Liver (tissue), 9 donors: Measurements from ENCODE around the gene LAMA2. TPM values are rescaled to one million over a fixed set of nuclear protein-coding genes. Genes with fewer than 3 reads are reported as not detected.

Experiments used
- DNase-seq: peaks from one replicate; pipeline ENCODE4 v3.0.0-alpha.2; 2017; ENCODE audit warnings: low spot score
- H3K27ac ChIP-seq, 2 donors: one replicate each; pipeline ENCODE4 v1.7.0; 2013; ENCODE audit warnings: inconsistent platforms in 2 of 2, low read length in 2 of 2, control low read depth in 1 of 2, low read depth in 1 of 2, mild to moderate bottlenecking in 1 of 2
- H3K27me3 ChIP-seq, 4 donors: one replicate each; pipeline versions ENCODE4 v1.6.1 to v1.7.0; 2013; ENCODE audit warnings: low read length in 3 of 4, inconsistent platforms in 1 of 4, mild to moderate bottlenecking in 1 of 4, moderate library complexity in 1 of 4; ENCODE audit not compliant: control insufficient read depth in 4 of 4, insufficient read depth in 4 of 4
- H3K36me3 ChIP-seq, 4 donors: one replicate each; pipeline versions ENCODE4 v1.6.1 to v1.7.0; 2013; ENCODE audit warnings: low read length in 3 of 4, mild to moderate bottlenecking in 3 of 4, low read depth in 1 of 4, moderate library complexity in 1 of 4; ENCODE audit not compliant: control insufficient read depth in 4 of 4, insufficient read depth in 3 of 4
- H3K4me1 ChIP-seq, 4 donors: one replicate each; pipeline versions ENCODE4 v1.6.1 to v1.7.0; 2013; ENCODE audit warnings: low read length in 3 of 4, mild to moderate bottlenecking in 3 of 4, moderate library complexity in 1 of 4; ENCODE audit not compliant: control insufficient read depth in 4 of 4, insufficient read depth in 4 of 4
- H3K4me3 ChIP-seq, 3 donors: one replicate each; pipeline versions ENCODE4 v1.6.1 to v1.7.0; 2013; ENCODE audit warnings: low read length in 3 of 3, control low read depth in 1 of 3, low read depth in 1 of 3, mild to moderate bottlenecking in 1 of 3
- H3K9ac ChIP-seq, 2 donors: one replicate each; pipeline ENCODE4 v1.7.0; 2013; ENCODE audit warnings: low read length in 2 of 2, mild to moderate bottlenecking in 2 of 2, moderate library complexity in 2 of 2, control low read depth in 1 of 2, low read depth in 1 of 2
- H3K9me3 ChIP-seq, 4 donors: one replicate each; pipeline versions ENCODE4 v1.6.1 to v1.7.0; 2013; ENCODE audit warnings: low read length in 3 of 4; ENCODE audit not compliant: control insufficient read depth in 4 of 4
- EGR1 ChIP-seq, 2 donors: IDR thresholded peaks; 2 replicates each; pipeline ENCODE4 v1.6.1; 2016 to 2018; ENCODE audit warnings: antibody characterized with exemption in 2 of 2, low read depth in 2 of 2
- FOXA1 ChIP-seq: IDR thresholded peaks from 2 replicates; pipeline ENCODE4 v1.6.1; 2016; ENCODE audit warnings: antibody characterized with exemption
- HNF4A ChIP-seq, 2 donors: conservative IDR thresholded peaks; 2 replicates each; pipeline ENCODE4 v1.6.1; 2016; ENCODE audit warnings: antibody characterized with exemption in 2 of 2, mild to moderate bottlenecking in 2 of 2
- HNF4G ChIP-seq: IDR thresholded peaks from 2 replicates; pipeline ENCODE4 v1.6.1; 2016; ENCODE audit warnings: antibody characterized with exemption
- JUND ChIP-seq, 2 donors: IDR thresholded peaks; 2 replicates each; pipeline ENCODE4 v1.6.1; 2016; ENCODE audit warnings: antibody characterized with exemption in 2 of 2
- RAD21 ChIP-seq, 2 donors: IDR thresholded peaks; 2 replicates each; pipeline ENCODE4 v1.6.1; 2016; ENCODE audit warnings: antibody characterized with exemption in 2 of 2, mild to moderate bottlenecking in 2 of 2
- RXRA ChIP-seq, 2 donors: IDR thresholded peaks; 2 replicates each; pipeline ENCODE4 v1.6.1; 2017 to 2018; ENCODE audit warnings: antibody characterized with exemption in 2 of 2, mild to moderate bottlenecking in 1 of 2
- SP1 ChIP-seq: IDR thresholded peaks from 2 replicates; pipeline ENCODE4 v1.6.1; 2018; ENCODE audit warnings: antibody characterized with exemption, mild to moderate bottlenecking
- TAF1 ChIP-seq: conservative IDR thresholded peaks from 2 replicates; pipeline ENCODE4 v1.6.1; 2016; ENCODE audit warnings: antibody characterized with exemption, mild to moderate bottlenecking
- WGBS: extraction: QIAGEN DNeasy Blood & Tissue Kit; methylation state at CpG from one replicate; pipeline ENCODE4 v1.1.7; 2013; 5-methylcytosine and 5-hydroxymethylcytosine counted together
- polyA plus RNA-seq, 2 donors: library from polyadenylated mRNA; stranded (reverse) in 1 of 2; unstranded in 1 of 2; fragments of 200-250 nt in 1 of 2; fragments of >200 nt in 1 of 2; fragmentation: Nextera tagmentation in 1 of 2; extraction: Ambion mirVana in 1 of 2; gene quantifications; one replicate each; pipeline versions ENCODE4 v1.2.1 to v1.2.3, GENCODE V29; 2013 to 2015
- total RNA-seq, 2 donors: library from RNA; depleted of rRNA; stranded (reverse); fragments of >200 nt; gene quantifications; one replicate each; pipeline ENCODE4 v1.2.3, GENCODE V29; 2014
- TF ChIP-seq, protein P1 (sequence below): IDR thresholded peaks from 2 replicates; pipeline ENCODE4 v1.6.1; 2016; ENCODE audit warnings: antibody characterized with exemption
- TF ChIP-seq, protein P2 (sequence below): fragments of 150-350 bp; IDR thresholded peaks from 2 replicates; pipeline ENCODE4 v1.5.1; 2017; ENCODE audit warnings: improper control_type of control experiment, low read depth, low read length; ENCODE audit not compliant: missing input control
- TF ChIP-seq, protein P3 (sequence below): IDR thresholded peaks from 2 replicates; pipeline ENCODE4 v1.6.1; 2016; ENCODE audit warnings: antibody characterized with exemption, mild to moderate bottlenecking
- TF ChIP-seq, protein P4 (sequence below): IDR thresholded peaks from 2 replicates; pipeline ENCODE4 v1.6.1; 2016; ENCODE audit warnings: antibody characterized with exemption
- donor health status: healthy.
- donor health status: healthy.
- donor health status: healthy.
- donor health status: healthy.
- donor health status: healthy.

LAMA2 gene
- total and polyA plus RNA-seq, 4 donors = 1.3 to 17.0 (median 3.0) TPM

DNA sequence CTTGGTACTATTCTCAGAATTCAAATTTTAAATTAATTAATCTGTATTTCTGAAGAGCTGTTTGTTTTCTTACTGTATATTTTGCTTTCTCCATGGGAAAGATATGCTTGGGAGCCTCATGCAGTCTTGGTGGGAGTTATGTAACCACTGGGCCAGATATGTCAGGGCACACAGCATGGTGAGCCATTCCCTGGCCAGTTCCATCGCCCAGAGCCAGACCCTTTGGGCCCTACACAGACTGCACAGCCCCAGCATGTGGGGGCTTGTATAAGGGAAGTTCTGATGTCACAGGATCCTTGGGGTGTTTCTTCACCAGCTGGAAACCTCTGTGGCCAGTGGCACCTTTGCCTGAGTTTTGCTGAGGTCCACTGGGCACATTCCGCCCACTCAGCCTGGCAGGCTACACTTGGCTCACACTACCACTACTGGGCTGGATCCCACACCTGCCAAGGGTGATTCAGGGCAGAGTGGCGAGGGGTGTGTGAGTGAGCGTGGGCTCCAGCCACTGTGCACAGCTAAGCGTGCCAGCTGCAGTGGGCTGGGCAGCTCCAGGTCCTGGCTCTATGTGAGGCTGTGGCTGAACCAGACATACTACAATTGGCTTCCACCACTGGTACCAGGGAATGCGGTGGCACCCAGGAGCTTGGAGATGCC, 533.5 kb downstream of the LAMA2 start:
- no peak for DNase-seq
- Histone ChIP-seq H3K27me3 (no peaks in the 10 kb centered on the region), H3K4me3 (no peak overlapping the region), H3K27ac (no peak overlapping the region), H3K36me3 (no peaks in the 10 kb centered on the region), H3K9me3 (no peaks in the 10 kb centered on the region), H3K9ac (no peak overlapping the region), H3K4me1 (no peaks in the 10 kb centered on the region)
- TF ChIP-seq, protein P1, sequence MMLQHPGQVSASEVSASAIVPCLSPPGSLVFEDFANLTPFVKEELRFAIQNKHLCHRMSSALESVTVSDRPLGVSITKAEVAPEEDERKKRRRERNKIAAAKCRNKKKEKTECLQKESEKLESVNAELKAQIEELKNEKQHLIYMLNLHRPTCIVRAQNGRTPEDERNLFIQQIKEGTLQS = no peak
- no peak for TF ChIP-seq HNF4A (conservative IDR thresholded peaks at IDR 0.05)
- TF ChIP-seq, protein P2, sequence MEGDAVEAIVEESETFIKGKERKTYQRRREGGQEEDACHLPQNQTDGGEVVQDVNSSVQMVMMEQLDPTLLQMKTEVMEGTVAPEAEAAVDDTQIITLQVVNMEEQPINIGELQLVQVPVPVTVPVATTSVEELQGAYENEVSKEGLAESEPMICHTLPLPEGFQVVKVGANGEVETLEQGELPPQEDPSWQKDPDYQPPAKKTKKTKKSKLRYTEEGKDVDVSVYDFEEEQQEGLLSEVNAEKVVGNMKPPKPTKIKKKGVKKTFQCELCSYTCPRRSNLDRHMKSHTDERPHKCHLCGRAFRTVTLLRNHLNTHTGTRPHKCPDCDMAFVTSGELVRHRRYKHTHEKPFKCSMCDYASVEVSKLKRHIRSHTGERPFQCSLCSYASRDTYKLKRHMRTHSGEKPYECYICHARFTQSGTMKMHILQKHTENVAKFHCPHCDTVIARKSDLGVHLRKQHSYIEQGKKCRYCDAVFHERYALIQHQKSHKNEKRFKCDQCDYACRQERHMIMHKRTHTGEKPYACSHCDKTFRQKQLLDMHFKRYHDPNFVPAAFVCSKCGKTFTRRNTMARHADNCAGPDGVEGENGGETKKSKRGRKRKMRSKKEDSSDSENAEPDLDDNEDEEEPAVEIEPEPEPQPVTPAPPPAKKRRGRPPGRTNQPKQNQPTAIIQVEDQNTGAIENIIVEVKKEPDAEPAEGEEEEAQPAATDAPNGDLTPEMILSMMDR = no peak
- TF ChIP-seq RAD21 (IDR thresholded peaks at IDR 0.05) = no peak
- WGBS = 86% methylated on average over 6 of the region's 6 CpGs

DNA sequence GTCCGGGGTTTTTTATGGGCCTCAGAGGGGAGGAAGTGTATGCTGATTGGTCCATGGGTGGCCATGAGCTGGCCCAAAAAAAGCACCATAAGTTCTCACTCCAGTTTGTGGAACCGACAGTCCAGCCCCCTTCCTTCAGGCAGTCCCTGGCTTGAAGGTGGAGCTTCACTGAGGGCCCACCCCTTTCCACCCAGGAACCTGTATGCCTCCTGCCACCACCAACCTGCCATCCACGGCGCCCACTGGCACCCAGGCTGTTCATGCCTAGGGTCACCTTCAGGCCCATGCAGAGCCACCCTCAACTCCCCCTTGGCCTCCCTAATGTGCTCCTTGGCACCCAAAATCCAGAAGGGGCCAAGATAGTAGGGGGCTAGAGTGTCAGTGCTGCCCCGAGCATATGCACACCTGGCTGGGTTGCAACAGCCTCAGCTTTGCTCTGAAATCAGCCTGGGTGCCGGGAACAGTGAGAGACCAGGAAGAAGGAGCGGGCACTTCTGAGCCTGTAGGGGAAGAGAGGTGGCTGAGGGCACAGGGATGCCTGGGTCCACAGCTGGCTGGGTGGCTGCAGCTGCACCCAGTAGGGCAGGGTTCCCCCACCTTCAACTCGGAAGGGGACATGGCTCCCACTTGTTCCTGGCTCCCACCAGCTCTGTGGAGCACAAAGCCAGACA, 534.6 kb downstream of the LAMA2 start:
- 86% methylated on average over 8 of the region's 8 CpGs for WGBS
- Histone ChIP-seq H3K9ac (no peak overlapping the region), H3K27ac (no peak overlapping the region), H3K27me3 (no peaks in the 10 kb centered on the region), H3K4me1 (no peaks in the 10 kb centered on the region), H3K4me3 (no peak overlapping the region), H3K9me3 (no peaks in the 10 kb centered on the region), H3K36me3 (no peaks in the 10 kb centered on the region)
- no peak for DNase-seq
- TF ChIP-seq, protein P3, sequence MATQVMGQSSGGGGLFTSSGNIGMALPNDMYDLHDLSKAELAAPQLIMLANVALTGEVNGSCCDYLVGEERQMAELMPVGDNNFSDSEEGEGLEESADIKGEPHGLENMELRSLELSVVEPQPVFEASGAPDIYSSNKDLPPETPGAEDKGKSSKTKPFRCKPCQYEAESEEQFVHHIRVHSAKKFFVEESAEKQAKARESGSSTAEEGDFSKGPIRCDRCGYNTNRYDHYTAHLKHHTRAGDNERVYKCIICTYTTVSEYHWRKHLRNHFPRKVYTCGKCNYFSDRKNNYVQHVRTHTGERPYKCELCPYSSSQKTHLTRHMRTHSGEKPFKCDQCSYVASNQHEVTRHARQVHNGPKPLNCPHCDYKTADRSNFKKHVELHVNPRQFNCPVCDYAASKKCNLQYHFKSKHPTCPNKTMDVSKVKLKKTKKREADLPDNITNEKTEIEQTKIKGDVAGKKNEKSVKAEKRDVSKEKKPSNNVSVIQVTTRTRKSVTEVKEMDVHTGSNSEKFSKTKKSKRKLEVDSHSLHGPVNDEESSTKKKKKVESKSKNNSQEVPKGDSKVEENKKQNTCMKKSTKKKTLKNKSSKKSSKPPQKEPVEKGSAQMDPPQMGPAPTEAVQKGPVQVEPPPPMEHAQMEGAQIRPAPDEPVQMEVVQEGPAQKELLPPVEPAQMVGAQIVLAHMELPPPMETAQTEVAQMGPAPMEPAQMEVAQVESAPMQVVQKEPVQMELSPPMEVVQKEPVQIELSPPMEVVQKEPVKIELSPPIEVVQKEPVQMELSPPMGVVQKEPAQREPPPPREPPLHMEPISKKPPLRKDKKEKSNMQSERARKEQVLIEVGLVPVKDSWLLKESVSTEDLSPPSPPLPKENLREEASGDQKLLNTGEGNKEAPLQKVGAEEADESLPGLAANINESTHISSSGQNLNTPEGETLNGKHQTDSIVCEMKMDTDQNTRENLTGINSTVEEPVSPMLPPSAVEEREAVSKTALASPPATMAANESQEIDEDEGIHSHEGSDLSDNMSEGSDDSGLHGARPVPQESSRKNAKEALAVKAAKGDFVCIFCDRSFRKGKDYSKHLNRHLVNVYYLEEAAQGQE = no peak
- TF ChIP-seq, protein P2 = no peak

DNA sequence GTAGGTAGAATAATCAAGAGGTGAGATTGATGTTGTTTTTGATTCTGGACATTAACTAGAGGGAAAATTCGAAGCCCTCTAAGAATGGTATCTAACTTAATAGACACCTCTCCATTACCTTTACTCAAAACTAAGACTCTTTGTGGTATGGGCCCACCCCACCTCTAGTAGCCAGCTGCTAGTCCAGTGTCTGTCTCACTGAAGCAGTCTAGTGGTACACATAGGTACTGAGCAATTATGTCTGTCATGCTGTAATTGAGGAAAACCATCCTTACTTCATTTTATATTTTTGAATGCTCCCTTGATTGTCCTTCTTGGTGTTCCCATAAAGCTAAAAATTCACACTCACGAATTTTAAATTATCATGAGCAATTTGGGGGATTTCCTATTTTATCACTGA, 536.4 kb downstream of the LAMA2 start:
- Histone ChIP-seq H3K27me3 (no peaks in the 10 kb centered on the region), H3K27ac (no peak overlapping the region), H3K36me3 (no peaks in the 10 kb centered on the region), H3K4me1 (no peaks in the 10 kb centered on the region), H3K4me3 (no peak overlapping the region), H3K9ac (no peak overlapping the region), H3K9me3 (no peaks in the 10 kb centered on the region)
- WGBS = 55% methylated on average over 2 of the region's 2 CpGs
- DNase-seq = no peak
- TF ChIP-seq RAD21 (IDR thresholded peaks at IDR 0.05) (no peak), HNF4A (conservative IDR thresholded peaks at IDR 0.05) (no peak), HNF4G (no peak), TAF1 (no peak), JUND (IDR thresholded peaks at IDR 0.05) (no peak), RXRA (IDR thresholded peaks at IDR 0.05) (no peak), SP1 (no peak), FOXA1 (no peak), EGR1 (IDR thresholded peaks at IDR 0.05; ENCODE audit: low read depth in 2 of 2) (no peak)
- TF ChIP-seq, protein P1 = no peak
- TF ChIP-seq, protein P4, sequence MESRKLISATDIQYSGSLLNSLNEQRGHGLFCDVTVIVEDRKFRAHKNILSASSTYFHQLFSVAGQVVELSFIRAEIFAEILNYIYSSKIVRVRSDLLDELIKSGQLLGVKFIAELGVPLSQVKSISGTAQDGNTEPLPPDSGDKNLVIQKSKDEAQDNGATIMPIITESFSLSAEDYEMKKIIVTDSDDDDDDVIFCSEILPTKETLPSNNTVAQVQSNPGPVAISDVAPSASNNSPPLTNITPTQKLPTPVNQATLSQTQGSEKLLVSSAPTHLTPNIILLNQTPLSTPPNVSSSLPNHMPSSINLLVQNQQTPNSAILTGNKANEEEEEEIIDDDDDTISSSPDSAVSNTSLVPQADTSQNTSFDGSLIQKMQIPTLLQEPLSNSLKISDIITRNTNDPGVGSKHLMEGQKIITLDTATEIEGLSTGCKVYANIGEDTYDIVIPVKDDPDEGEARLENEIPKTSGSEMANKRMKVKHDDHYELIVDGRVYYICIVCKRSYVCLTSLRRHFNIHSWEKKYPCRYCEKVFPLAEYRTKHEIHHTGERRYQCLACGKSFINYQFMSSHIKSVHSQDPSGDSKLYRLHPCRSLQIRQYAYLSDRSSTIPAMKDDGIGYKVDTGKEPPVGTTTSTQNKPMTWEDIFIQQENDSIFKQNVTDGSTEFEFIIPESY = no peak
